K562 (cell line): ENCODE measurements around the gene ZFAND2B. TPM values are rescaled to one million over a fixed set of nuclear protein-coding genes. Genes with fewer than 3 reads are reported as not detected.

Source experiments
- ASH1L ChIP-seq: fragments of 450-650 bp; IDR thresholded peaks from 2 replicates; pipeline ENCODE4 v1.6.1; 2018; ENCODE audit warnings: borderline replicate concordance, mild to moderate bottlenecking, low read depth; ENCODE audit not compliant: partially characterized antibody
- C11orf30 ChIP-seq: fragments of 450-650 bp; IDR thresholded peaks from 2 replicates; pipeline ENCODE4 v1.6.1; 2016; ENCODE audit warnings: low read depth, mild to moderate bottlenecking
- CTBP1 ChIP-seq: fragments of 450-650 bp; IDR thresholded peaks from 2 replicates; pipeline ENCODE4 v1.6.1; 2016; ENCODE audit warnings: borderline replicate concordance
- EP400 ChIP-seq: fragments of 450-650 bp; IDR thresholded peaks from 2 replicates; pipeline ENCODE4 v1.6.1; 2017; ENCODE audit warnings: antibody characterized with exemption, mild to moderate bottlenecking, moderate library complexity
- FOXP1 ChIP-seq: sonication (generic); formaldehyde crosslinking; IDR thresholded peaks from 2 replicates; pipeline ENCODE4 v1.8.0; 2022; ENCODE audit warnings: mild to moderate bottlenecking, missing genetic modification reagents
- HDAC1 ChIP-seq, 2 experiments: fragments of 450-650 bp; IDR thresholded peaks; 2 replicates each; pipeline ENCODE4 v1.6.1; 2016 to 2017; ENCODE audit warnings: inconsistent platforms in 1 of 2, mild to moderate bottlenecking in 1 of 2, moderate library complexity in 1 of 2
- MAFG ChIP-seq: fragments of 450-650 bp; conservative IDR thresholded peaks from 2 replicates; pipeline ENCODE4 v1.6.1; 2016; ENCODE audit warnings: missing genetic modification characterization, missing compliant biosample characterization
- MBD2 ChIP-seq: sonication (generic); IDR thresholded peaks from 2 replicates; pipeline ENCODE4 v1.6.1; 2016; ENCODE audit warnings: low read depth, borderline replicate concordance
- MTA1 ChIP-seq: fragments of 450-650 bp; IDR thresholded peaks from 2 replicates; pipeline ENCODE4 v1.6.1; 2017; ENCODE audit warnings: borderline replicate concordance
- NBN ChIP-seq: fragments of 450-650 bp; IDR thresholded peaks from 2 replicates; pipeline ENCODE4 v1.6.1; 2016; ENCODE audit warnings: low read depth, mild to moderate bottlenecking
- NCOA1 ChIP-seq: fragments of 450-650 bp; IDR thresholded peaks from 2 replicates; pipeline ENCODE4 v1.6.1; 2016; ENCODE audit warnings: low read depth
- NFRKB ChIP-seq: fragments of 450-650 bp; IDR thresholded peaks from 2 replicates; pipeline ENCODE4 v1.6.1; 2016; ENCODE audit warnings: low read depth
- PHF21A ChIP-seq: fragments of 450-650 bp; IDR thresholded peaks from 2 replicates; pipeline ENCODE4 v1.6.1; 2017; ENCODE audit warnings: low read depth, borderline replicate concordance
- SIN3B ChIP-seq: fragments of 450-650 bp; IDR thresholded peaks from 2 replicates; pipeline ENCODE4 v1.6.1; 2017; ENCODE audit warnings: low read depth, mild to moderate bottlenecking, moderate library complexity
- SMARCA5 ChIP-seq: fragments of 450-650 bp; IDR thresholded peaks from 2 replicates; pipeline ENCODE4 v1.6.1; 2016
- SPI1 ChIP-seq: IDR thresholded peaks from 2 replicates; pipeline ENCODE4 v1.6.1; 2011; ENCODE audit warnings: low read depth, low read length, control low read depth, borderline replicate concordance
- TCF3 ChIP-seq: sonication (generic); formaldehyde crosslinking; IDR thresholded peaks from 2 replicates; pipeline ENCODE4 v1.4.0; 2020; ENCODE audit warnings: mild to moderate bottlenecking, missing genetic modification reagents
- TEAD1 ChIP-seq, 2 experiments: fragments of 450-650 bp in 1 of 2; sonication (generic) in 1 of 2; formaldehyde crosslinking; IDR thresholded peaks; 2 replicates each; pipeline versions ENCODE4 v1.4.0 to v1.8.0; 2020 to 2022; ENCODE audit warnings: mild to moderate bottlenecking in 2 of 2, missing genetic modification reagents in 1 of 2
- U2AF1 ChIP-seq: fragments of 200-400 bp; formaldehyde crosslinking; optimal IDR thresholded peaks from 2 replicates; pipeline ENCODE3; 2017; ENCODE audit warnings: mild to moderate bottlenecking, low read depth, low read length, moderate library complexity
- XRCC5 ChIP-seq: fragments of 200-400 bp; formaldehyde crosslinking; IDR thresholded peaks from 2 replicates; pipeline ENCODE4 v1.6.1; 2017; ENCODE audit warnings: low read depth, mild to moderate bottlenecking, low read length
- polyA plus RNA-seq, 8 experiments: library from polyadenylated mRNA; depleted of rRNA in 4 of 8; stranded (reverse) in 5 of 8; unstranded in 3 of 8; fragments of >200 nt; fragmentation: Nextera tagmentation in 2 of 8; fragmentation: Illumina TruSeq in 1 of 8; extraction: Ambion mirVana in 2 of 8; extraction: Trizol in 1 of 8; gene quantifications; 2 replicates each; pipeline versions ENCODE4 v1.2.1 to v1.2.3, GENCODE V29; 2011 to 2014; ENCODE audit warnings: inconsistent platforms in 1 of 8, missing spikeins in 1 of 8
- total RNA-seq, 7 experiments: library from RNA; depleted of rRNA in 6 of 7; stranded (reverse); fragments of >200 nt in 6 of 7; fragmentation: Illumina TruSeq in 2 of 7; extraction: Trizol in 2 of 7; gene quantifications; 2 replicates each; pipeline versions ENCODE4 v1.2.1 to v1.2.3, GENCODE V29; 2011 to 2021; ENCODE audit warnings: low replicate concordance in 1 of 7
- TF ChIP-seq, protein P1 (sequence below), 2 experiments: fragments of 450-650 bp; IDR thresholded peaks; 2 replicates each; pipeline ENCODE4 v1.6.1; 2016
- TF ChIP-seq, protein P2 (sequence below): fragments of 200-800 bp; sonication (Bioruptor generic); IDR thresholded peaks from 2 replicates; pipeline ENCODE4 v1.6.1; 2017; ENCODE audit warnings: missing genetic modification characterization, missing compliant biosample characterization
- TF ChIP-seq, protein P3 (sequence below): IDR thresholded peaks from 2 replicates; pipeline ENCODE4 v1.6.1; 2011; ENCODE audit not compliant: insufficient read length; ENCODE audit errors: extremely low read depth
- TF ChIP-seq, protein P4 (sequence below): fragments of 450-650 bp; formaldehyde crosslinking; IDR thresholded peaks from 2 replicates; pipeline ENCODE4 v1.4.0; 2020; ENCODE audit warnings: mild to moderate bottlenecking, mixed read lengths

ZFAND2B gene
- total and polyA plus RNA-seq, 9 of the 15 experiments (the other 6 are each of a cell fraction or from before 2014, with no cell fraction given): 9.9 to 33.3 (median 26.1) TPM

DNA sequence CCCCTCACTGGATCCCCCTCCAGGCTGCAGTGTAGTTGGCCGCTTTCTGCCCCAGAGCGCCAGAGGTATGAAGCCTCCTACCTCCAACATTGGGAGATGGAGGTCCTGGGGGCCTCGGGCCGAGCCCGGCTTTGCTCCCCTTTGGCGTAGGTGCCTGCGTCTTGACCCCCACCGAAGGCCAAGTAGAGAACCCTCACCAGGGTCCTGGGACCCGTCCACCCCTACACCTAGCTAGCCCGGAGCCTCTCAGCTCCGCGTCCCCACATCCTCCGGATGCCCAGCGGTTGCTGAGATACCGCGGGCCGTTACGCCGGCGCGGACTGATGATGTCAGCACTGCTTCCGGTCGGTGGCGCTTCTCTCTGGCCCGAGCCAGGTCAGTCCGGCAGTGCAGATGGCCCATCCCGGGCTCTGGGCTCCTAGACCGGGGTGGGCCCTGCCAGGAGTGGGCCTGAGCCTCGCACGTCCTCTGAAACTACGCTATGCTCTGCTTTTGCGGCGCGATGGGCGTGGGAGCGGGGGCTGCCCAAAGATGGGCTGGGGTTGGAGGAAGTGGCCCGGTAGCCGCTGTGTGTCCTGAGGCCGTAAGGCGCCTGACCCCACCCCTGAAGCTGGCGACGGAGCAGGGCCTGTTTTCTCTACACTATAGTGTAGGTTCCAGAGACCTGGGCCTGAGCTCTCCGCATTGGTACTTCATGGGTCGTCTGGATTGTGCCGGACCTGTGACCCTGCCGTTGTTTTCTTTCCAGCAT lies 38.7 kb downstream of the ZFAND2B start, which contains the start of the genes GLB1L and STK16 (continued):
- peak; percentile 94 for TF ChIP-seq EP400
- TF ChIP-seq TEAD1 (CRISPR knock-in tag; IDR thresholded peaks at IDR 0.05): peak in 1 of 2 experiments; percentile 63; a peak in 2 of 4 replicates
- TF ChIP-seq SPI1: 0 out of 2 replicates have a peak, but pooled peaks have one; percentile 1
- TF ChIP-seq C11orf30: peak; percentile 95
- TF ChIP-seq FOXP1 (CRISPR knock-in tag): peak; percentile 55; the same call in 1 of the 2 replicates
- TF ChIP-seq MBD2: 0 out of 2 replicates have a peak, but pooled peaks have one; percentile 28
- TF ChIP-seq XRCC5: no peak
- TF ChIP-seq MTA1: peak; percentile 97
- TF ChIP-seq, protein P1, sequence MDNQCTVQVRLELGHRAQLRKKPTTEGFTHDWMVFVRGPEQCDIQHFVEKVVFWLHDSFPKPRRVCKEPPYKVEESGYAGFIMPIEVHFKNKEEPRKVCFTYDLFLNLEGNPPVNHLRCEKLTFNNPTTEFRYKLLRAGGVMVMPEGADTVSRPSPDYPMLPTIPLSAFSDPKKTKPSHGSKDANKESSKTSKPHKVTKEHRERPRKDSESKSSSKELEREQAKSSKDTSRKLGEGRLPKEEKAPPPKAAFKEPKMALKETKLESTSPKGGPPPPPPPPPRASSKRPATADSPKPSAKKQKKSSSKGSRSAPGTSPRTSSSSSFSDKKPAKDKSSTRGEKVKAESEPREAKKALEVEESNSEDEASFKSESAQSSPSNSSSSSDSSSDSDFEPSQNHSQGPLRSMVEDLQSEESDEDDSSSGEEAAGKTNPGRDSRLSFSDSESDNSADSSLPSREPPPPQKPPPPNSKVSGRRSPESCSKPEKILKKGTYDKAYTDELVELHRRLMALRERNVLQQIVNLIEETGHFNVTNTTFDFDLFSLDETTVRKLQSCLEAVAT (IDR thresholded peaks at IDR 0.05): peak in 1 of 2 experiments; percentile 89; a peak in 3 of 4 replicates
- TF ChIP-seq NCOA1: no peak
- 0 out of 2 replicates have a peak, but pooled peaks have one; percentile 8 for TF ChIP-seq TCF3
- TF ChIP-seq NFRKB: 0 out of 2 replicates have a peak, but pooled peaks have one; percentile 27
- TF ChIP-seq CTBP1: peak; percentile 48; the same call in 1 of the 2 replicates
- TF ChIP-seq, protein P2, sequence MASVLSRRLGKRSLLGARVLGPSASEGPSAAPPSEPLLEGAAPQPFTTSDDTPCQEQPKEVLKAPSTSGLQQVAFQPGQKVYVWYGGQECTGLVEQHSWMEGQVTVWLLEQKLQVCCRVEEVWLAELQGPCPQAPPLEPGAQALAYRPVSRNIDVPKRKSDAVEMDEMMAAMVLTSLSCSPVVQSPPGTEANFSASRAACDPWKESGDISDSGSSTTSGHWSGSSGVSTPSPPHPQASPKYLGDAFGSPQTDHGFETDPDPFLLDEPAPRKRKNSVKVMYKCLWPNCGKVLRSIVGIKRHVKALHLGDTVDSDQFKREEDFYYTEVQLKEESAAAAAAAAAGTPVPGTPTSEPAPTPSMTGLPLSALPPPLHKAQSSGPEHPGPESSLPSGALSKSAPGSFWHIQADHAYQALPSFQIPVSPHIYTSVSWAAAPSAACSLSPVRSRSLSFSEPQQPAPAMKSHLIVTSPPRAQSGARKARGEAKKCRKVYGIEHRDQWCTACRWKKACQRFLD (CRISPR knock-in tag): no peak
- TF ChIP-seq, protein P3, sequence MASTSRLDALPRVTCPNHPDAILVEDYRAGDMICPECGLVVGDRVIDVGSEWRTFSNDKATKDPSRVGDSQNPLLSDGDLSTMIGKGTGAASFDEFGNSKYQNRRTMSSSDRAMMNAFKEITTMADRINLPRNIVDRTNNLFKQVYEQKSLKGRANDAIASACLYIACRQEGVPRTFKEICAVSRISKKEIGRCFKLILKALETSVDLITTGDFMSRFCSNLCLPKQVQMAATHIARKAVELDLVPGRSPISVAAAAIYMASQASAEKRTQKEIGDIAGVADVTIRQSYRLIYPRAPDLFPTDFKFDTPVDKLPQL: no peak
- TF ChIP-seq PHF21A: no peak
- peak; percentile 89; the same call in 1 of the 2 replicates for TF ChIP-seq SIN3B
- peak in 1 of 2 experiments; percentile 82; a peak in 2 of 4 replicates for TF ChIP-seq HDAC1 (IDR thresholded peaks at IDR 0.05)
- TF ChIP-seq SMARCA5: no peak; the same call in 1 of the 2 replicates
- no peak for TF ChIP-seq MAFG (tag)
- peak; percentile 43; the same call in 1 of the 2 replicates for TF ChIP-seq NBN
- TF ChIP-seq ASH1L: no peak
- no peak for TF ChIP-seq U2AF1
- TF ChIP-seq, protein P4, sequence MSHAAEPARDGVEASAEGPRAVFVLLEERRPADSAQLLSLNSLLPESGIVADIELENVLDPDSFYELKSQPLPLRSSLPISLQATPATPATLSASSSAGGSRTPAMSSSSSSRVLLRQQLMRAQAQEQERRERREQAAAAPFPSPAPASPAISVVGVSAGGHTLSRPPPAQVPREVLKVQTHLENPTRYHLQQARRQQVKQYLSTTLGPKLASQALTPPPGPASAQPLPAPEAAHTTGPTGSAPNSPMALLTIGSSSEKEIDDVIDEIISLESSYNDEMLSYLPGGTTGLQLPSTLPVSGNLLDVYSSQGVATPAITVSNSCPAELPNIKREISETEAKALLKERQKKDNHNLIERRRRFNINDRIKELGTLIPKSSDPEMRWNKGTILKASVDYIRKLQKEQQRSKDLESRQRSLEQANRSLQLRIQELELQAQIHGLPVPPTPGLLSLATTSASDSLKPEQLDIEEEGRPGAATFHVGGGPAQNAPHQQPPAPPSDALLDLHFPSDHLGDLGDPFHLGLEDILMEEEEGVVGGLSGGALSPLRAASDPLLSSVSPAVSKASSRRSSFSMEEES: no peak
